ENCODE data around the gene PDIA4. TPM values are rescaled to one million over a fixed set of nuclear protein-coding genes. Genes with fewer than 3 reads are reported as not detected.

PDIA4 gene
- total RNA-seq, 2 donors from 2014 or later: 32.3 to 48.9 TPM

GRCh38 chr7:149027055-149027454 is 1.2 kb downstream of the PDIA4 start:
- H3K9me3 ChIP-seq: no peaks in the 10 kb centered on the region
- no peak overlapping the region for H3K27ac ChIP-seq

DNA sequence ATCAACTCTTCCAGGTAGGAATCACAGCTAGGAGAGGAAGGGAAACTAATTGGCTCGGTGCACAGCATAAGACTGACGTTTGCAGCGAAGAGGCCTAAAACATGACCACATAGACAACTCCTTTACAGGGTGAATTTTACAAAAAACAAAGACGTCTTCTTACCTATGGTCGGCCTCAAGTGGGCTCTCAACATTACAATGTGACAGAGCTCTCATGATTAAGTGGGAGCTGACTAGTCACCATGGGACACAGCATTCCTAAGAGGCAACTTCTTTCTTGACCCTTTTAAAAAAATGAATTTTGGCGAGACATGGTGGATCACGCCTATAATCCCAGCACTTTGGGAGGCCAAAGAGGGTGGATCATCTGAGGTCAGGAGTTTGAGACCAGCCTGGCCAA is 4.6 kb downstream of the PDIA4 start:
- DNase-seq (ENCODE audit: low spot score): no peak
- H3K27ac ChIP-seq: no peak overlapping the region
- no peak for TF ChIP-seq CTCF (IDR thresholded peaks at IDR 0.05)
- H3K4me3 ChIP-seq: no peak overlapping the region
- peaks cover 2 to 25% of the 10 kb centered on the region in 2 donors for H3K4me1 ChIP-seq
- H3K36me3 ChIP-seq: peaks cover 18% of the 10 kb centered on the region
- H3K27me3 ChIP-seq: no peaks in the 10 kb centered on the region
- no peaks in the 10 kb centered on the region for H3K9me3 ChIP-seq

More at GRCh38 chr7:149027055-149027454, 1.2 kb downstream of the PDIA4 start:
- no peaks in the 10 kb centered on the region for H3K27me3 ChIP-seq
- TF ChIP-seq CTCF (IDR thresholded peaks at IDR 0.05): no peak
- peak overlapping the region; percentile 79 to 95 for H3K4me3 ChIP-seq
- no peak for DNase-seq (ENCODE audit: low spot score)
- peaks cover 2 to 32% of the 10 kb centered on the region in 2 donors for H3K4me1 ChIP-seq
- H3K36me3 ChIP-seq: no peaks in the 10 kb centered on the region

DNA sequence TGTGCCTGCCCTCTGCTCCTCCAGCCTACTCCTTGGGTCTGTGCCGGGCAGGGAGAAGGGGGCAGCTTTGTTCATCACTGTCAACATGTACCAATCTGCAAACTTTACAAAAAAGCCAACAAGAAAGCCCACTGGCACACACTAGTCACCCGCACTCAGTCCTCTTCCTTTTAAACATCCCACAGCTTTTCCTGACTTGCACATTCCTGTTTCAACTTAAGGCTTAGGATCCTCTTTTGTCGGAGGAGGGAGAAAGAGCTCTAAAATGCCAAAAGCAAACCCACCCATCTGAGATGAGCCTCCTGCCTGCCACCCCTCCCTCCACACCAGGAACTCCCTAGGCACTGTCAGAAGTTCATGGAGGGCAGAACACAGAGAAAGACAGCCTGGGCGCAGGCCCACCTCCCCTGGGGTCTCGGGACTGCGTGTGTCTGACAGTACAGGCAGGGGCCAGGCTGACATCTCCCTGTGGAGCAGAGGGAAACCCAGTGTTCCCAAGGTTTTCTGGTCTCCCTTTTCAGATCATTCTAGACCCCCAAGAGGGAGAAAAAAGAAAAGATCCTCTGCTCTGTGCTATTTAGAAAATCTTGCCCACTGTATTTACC is 5.4 kb downstream of the PDIA4 start:
- TF ChIP-seq CTCF (IDR thresholded peaks at IDR 0.05): no peak
- Histone ChIP-seq H3K9me3 (no peaks in the 10 kb centered on the region), H3K27me3 (no peaks in the 10 kb centered on the region), H3K27ac (no peak overlapping the region), H3K4me3 (no peak overlapping the region), H3K36me3 (peaks cover 26% of the 10 kb centered on the region), H3K4me1 (peaks cover 2 to 25% of the 10 kb centered on the region in 2 donors)
- DNase-seq (ENCODE audit: low spot score): no peak

DNA sequence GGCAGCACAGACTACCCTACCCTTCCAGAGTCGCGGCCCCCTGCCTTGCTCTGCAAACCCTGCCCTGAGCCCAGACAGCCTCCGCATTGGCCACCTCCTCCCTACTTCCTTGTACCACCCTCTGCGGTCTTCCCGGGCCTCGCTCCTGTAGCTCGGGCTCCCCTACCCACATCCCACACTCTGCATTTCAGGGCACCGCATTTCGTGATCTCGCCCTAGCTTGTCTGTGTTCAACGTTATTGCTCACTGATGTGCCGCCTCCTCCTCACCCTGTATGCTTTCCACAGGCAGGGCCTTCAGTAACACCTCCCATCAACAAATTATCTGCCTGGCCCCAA is 6.6 kb downstream of the PDIA4 start:
- DNase-seq (ENCODE audit: low spot score): no peak
- Histone ChIP-seq H3K9me3 (no peaks in the 10 kb centered on the region), H3K4me3 (no peak overlapping the region), H3K4me1 (peaks cover 0 to 15% of the 10 kb centered on the region in 2 donors), H3K27me3 (no peaks in the 10 kb centered on the region), H3K27ac (no peak overlapping the region), H3K36me3 (peaks cover 35% of the 10 kb centered on the region)
- TF ChIP-seq CTCF (IDR thresholded peaks at IDR 0.05): no peak

GRCh38 chr7:149020483-149020882 is 7.8 kb downstream of the PDIA4 start:
- peaks cover 0 to 4% of the 10 kb centered on the region in 2 donors for H3K4me1 ChIP-seq
- no peaks in the 10 kb centered on the region for H3K27me3 ChIP-seq
- no peak overlapping the region for H3K4me3 ChIP-seq
- no peaks in the 10 kb centered on the region for H3K9me3 ChIP-seq
- H3K36me3 ChIP-seq: peaks cover 47% of the 10 kb centered on the region
- no peak overlapping the region for H3K27ac ChIP-seq
- no peak for DNase-seq (ENCODE audit: low spot score)
- no peak for TF ChIP-seq CTCF (IDR thresholded peaks at IDR 0.05)

- H3K4me1 ChIP-seq: no peaks in the 10 kb centered on the region
- TF ChIP-seq CTCF (IDR thresholded peaks at IDR 0.05): no peak
- no peak overlapping the region for H3K4me3 ChIP-seq
- H3K9me3 ChIP-seq: no peaks in the 10 kb centered on the region
- H3K36me3 ChIP-seq: peaks cover 78% of the 10 kb centered on the region
- H3K27me3 ChIP-seq: no peaks in the 10 kb centered on the region
- no peak overlapping the region for H3K27ac ChIP-seq
- no peak for DNase-seq (ENCODE audit: low spot score)
Measured at GRCh38 chr7:149016876-149017275, 11.4 kb downstream of the PDIA4 start.
